OCI-LY7 (cell line): Measurements from ENCODE around the gene PROSER2. TPM values are rescaled to one million over a fixed set of nuclear protein-coding genes. Genes with fewer than 3 reads are reported as not detected.

Source experiments
- BruUV-seq: library from RNA; stranded (reverse); fragments of 400-500 nt; replicated peaks from 2 replicates; lab custom pipeline; 2021; lab: Mats Ljungman, UMichigan
- CTCF ChIA-PET: fragments of 300-600 bp; sonication (Branson Sonifier 250); formaldehyde crosslinking; loops from one replicate; lab custom pipeline; 2022; ENCODE audit warnings: antibody characterized with exemption; ENCODE audit not compliant: unreplicated experiment; lab: Charles Lee
- POLR2A ChIA-PET: fragments of 300-600 bp; sonication (Branson Sonifier 250); formaldehyde crosslinking; loops from one replicate; lab custom pipeline; 2022; ENCODE audit warnings: antibody characterized with exemption; lab: Charles Lee
- DNase-seq: peaks from one replicate; pipeline ENCODE4 v3.0.0-alpha.2; 2015; ENCODE audit warnings: low spot score
- H2AFZ ChIP-seq: fragments of 200-600 bp; sonication (generic), shearing (Covaris generic); 2 replicates; pipeline ENCODE4 v1.6.1; 2014; ENCODE audit warnings: mild to moderate bottlenecking, antibody characterized with exemption, low read length, moderate library complexity
- H3K27ac ChIP-seq: fragments of 200-600 bp; sonication (generic); 2 replicates; pipeline ENCODE4 v1.5.1; 2014; ENCODE audit warnings: mixed run types, low read depth, mild to moderate bottlenecking, moderate library complexity, low read length, inconsistent platforms; ENCODE audit not compliant: poor library complexity, severe bottlenecking
- H3K36me3 ChIP-seq: fragments of 200-600 bp; sonication (generic); 2 replicates; pipeline ENCODE4 v1.6.1; 2014; ENCODE audit warnings: mild to moderate bottlenecking, antibody characterized with exemption, low read length, moderate library complexity, mixed read lengths; ENCODE audit not compliant: insufficient read depth
- H3K4me1 ChIP-seq: fragments of 200-600 bp; sonication (generic); 2 replicates; pipeline ENCODE4 v1.5.1; 2014; ENCODE audit warnings: mild to moderate bottlenecking, low read length; ENCODE audit not compliant: insufficient read depth, poor library complexity, severe bottlenecking
- H3K4me2 ChIP-seq: fragments of 200-600 bp; sonication (generic); 2 replicates; pipeline ENCODE4 v1.6.1; 2014; ENCODE audit warnings: mild to moderate bottlenecking, low read length
- H3K4me3 ChIP-seq: fragments of 200-600 bp; sonication (generic); 2 replicates; pipeline ENCODE4 v1.5.1; 2014; ENCODE audit warnings: mild to moderate bottlenecking, low read depth, low read length; ENCODE audit not compliant: poor library complexity, severe bottlenecking
- H3K79me2 ChIP-seq: fragments of 200-600 bp; sonication (generic); 2 replicates; pipeline ENCODE4 v1.6.1; 2016; ENCODE audit warnings: low read depth, mild to moderate bottlenecking, low read length, moderate library complexity, mixed read lengths; ENCODE audit not compliant: insufficient read depth
- H3K9me2 ChIP-seq: fragments of 200-600 bp; sonication (generic); 2 replicates; pipeline ENCODE4 v1.6.1; 2016; ENCODE audit warnings: mild to moderate bottlenecking, low read length, mixed read lengths; ENCODE audit not compliant: insufficient read depth
- H3K9me3 ChIP-seq: fragments of 200-600 bp; sonication (generic); 2 replicates; pipeline ENCODE4 v1.6.1; 2014; ENCODE audit warnings: mild to moderate bottlenecking, mixed run types, low read length, mixed read lengths
- H4K20me1 ChIP-seq: fragments of 200-600 bp; sonication (generic); 2 replicates; pipeline ENCODE4 v1.6.1; 2014; ENCODE audit warnings: mild to moderate bottlenecking, antibody characterized with exemption, low read length, moderate library complexity, mixed read lengths; ENCODE audit not compliant: insufficient read depth
- EZH2phosphoT487 ChIP-seq: fragments of 200-600 bp; sonication (generic); IDR thresholded peaks from 2 replicates; pipeline ENCODE4 v1.6.1; 2018; ENCODE audit warnings: low read depth, borderline replicate concordance, mild to moderate bottlenecking, mixed run types, antibody characterized with exemption, low read length, moderate library complexity, mixed read lengths
- intact Hi-C: fragments of 100-400 bp; cut with micrococcal nuclease; formaldehyde crosslinking; loops from one replicate; pipeline ENCODE4 v1.10.0; 2022; ENCODE audit not compliant: unreplicated experiment
- total RNA-seq, 2 experiments: library from RNA; depleted of rRNA in 1 of 2; stranded (reverse); fragments of >200 nt in 1 of 2; shearing (Covaris generic) in 1 of 2; gene quantifications; 2 replicates each; pipeline ENCODE4 v1.2.3, GENCODE V29; 2014 to 2022
- TF ChIP-seq, protein P1 (sequence below): fragments of 200-600 bp; sonication (generic); conservative IDR thresholded peaks from 2 replicates; pipeline ENCODE4 v1.5.1; 2014; ENCODE audit warnings: mild to moderate bottlenecking, antibody characterized with exemption, low read length, moderate library complexity, mixed read lengths

The PROSER2 gene
- total RNA-seq, 2 experiments from 2014 or later, result not detected

DNA sequence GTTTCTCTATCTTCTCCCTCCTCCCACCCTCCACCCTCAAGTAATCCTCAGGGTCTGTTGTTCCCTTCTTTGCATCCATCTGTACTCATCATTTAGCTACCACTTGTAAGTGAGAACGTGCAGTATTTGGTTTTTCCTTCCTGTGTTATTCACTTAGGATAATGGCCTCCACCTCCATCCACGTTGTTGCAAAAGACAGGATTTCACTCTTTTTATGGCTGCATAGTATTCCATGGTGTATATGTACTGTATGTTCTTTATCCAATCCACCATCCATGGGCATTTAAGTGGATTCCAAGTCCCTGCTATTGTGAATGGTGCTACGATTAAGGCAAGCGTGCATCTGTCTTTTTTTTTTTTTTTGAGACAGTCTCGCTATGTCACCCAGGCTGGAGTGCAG, 72.4 kb downstream of the PROSER2 start:
- intact Hi-C loops, result no loop called here
- H4K20me1 ChIP-seq, result no peaks in the 10 kb centered on the region
- no peaks in the 10 kb centered on the region for H3K79me2 ChIP-seq
- no peak overlapping the region for H2AFZ ChIP-seq
- BruUV-seq, result no TSS peak
- no peaks in the 10 kb centered on the region for H3K4me1 ChIP-seq
- ChIA-PET POLR2A (interaction anchor here (0.7 kb wide), 1 partner anchor 100 kb away, joined by 5 read pairs; no protein-coding TSS in a partner anchor), CTCF (no interaction called here)
- H3K9me3 ChIP-seq, result no peaks in the 10 kb centered on the region
- no peak overlapping the region for H3K4me3 ChIP-seq
- H3K4me2 ChIP-seq, result no peak overlapping the region
- H3K36me3 ChIP-seq, result no peaks in the 10 kb centered on the region
- H3K9me2 ChIP-seq, result no peaks in the 10 kb centered on the region
- H3K27ac ChIP-seq, result no peak overlapping the region
- no peak for DNase-seq
- no peak for TF ChIP-seq EZH2phosphoT487
- TF ChIP-seq, protein P1, sequence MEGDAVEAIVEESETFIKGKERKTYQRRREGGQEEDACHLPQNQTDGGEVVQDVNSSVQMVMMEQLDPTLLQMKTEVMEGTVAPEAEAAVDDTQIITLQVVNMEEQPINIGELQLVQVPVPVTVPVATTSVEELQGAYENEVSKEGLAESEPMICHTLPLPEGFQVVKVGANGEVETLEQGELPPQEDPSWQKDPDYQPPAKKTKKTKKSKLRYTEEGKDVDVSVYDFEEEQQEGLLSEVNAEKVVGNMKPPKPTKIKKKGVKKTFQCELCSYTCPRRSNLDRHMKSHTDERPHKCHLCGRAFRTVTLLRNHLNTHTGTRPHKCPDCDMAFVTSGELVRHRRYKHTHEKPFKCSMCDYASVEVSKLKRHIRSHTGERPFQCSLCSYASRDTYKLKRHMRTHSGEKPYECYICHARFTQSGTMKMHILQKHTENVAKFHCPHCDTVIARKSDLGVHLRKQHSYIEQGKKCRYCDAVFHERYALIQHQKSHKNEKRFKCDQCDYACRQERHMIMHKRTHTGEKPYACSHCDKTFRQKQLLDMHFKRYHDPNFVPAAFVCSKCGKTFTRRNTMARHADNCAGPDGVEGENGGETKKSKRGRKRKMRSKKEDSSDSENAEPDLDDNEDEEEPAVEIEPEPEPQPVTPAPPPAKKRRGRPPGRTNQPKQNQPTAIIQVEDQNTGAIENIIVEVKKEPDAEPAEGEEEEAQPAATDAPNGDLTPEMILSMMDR, result no peak

DNA sequence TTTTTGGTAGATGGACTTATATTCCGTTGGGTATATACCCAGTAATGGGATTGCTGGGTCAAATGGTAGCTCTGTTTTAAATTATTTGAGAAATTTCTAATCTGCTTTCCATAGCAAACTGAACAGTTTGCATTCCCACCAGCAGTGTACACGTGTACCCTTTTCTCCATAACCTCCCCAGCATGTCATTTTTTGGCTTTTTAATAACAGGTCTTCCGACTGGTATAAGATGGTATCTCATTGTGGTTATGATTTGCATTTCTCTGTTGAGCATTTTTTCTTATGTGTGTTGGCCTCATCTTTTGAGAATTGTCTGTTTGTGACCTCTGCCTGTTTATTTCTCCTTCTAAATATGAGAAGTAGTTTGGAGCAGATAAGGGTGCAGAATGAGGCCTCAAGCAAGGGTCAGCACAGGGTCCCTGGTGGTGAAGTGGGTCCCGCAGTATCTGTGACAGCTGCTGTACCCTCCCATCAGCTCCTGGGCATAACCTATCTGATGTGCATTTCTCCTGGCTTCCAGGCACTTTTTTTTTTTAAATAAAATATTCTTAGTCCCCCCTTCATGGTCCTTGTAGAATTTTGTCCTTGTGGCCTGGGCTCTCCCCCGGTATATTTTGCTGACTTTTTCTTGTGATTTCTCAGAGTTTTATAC, 73.5 kb downstream of the PROSER2 start:
- intact Hi-C loops, result no loop called here
- no peaks in the 10 kb centered on the region for H3K9me2 ChIP-seq
- POLR2A ChIA-PET, result no interaction called here
- no peak overlapping the region for H3K27ac ChIP-seq
- no peak overlapping the region for H3K4me3 ChIP-seq
- no peaks in the 10 kb centered on the region for H4K20me1 ChIP-seq
- TF ChIP-seq, protein P1, result no peak
- no peak for TF ChIP-seq EZH2phosphoT487
- CTCF ChIA-PET, result no interaction called here
- no peaks in the 10 kb centered on the region for H3K9me3 ChIP-seq
- H2AFZ ChIP-seq, result no peak overlapping the region
- no peaks in the 10 kb centered on the region for H3K79me2 ChIP-seq
- no peaks in the 10 kb centered on the region for H3K4me1 ChIP-seq
- BruUV-seq, result no TSS peak
- no peak overlapping the region for H3K4me2 ChIP-seq
- no peaks in the 10 kb centered on the region for H3K36me3 ChIP-seq
- no peak for DNase-seq

DNA sequence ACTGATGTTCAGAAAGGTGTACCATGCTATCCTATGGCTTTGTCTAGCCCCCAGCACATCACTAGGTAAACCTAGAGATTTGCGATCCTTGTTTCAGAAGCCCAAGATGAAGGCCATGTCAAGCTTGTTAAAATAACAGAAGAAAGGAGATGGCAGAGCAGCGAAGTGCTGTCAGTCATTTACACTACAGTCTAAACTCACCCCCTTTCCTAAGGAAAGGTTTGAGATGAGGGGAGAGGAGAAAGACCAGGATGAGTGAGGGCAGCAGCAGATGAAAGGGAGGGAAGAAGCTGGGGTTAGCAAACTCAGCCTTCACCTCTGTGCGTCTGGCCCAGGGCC, 74.8 kb downstream of the PROSER2 start:
- no TSS peak for BruUV-seq
- CTCF ChIA-PET, result interaction anchor here (0.6 kb wide), 1 partner anchor 114 kb away, joined by 6 read pairs; no protein-coding TSS in a partner anchor
- no peaks in the 10 kb centered on the region for H4K20me1 ChIP-seq
- H3K9me2 ChIP-seq, result no peaks in the 10 kb centered on the region
- H3K79me2 ChIP-seq, result no peaks in the 10 kb centered on the region
- no peaks in the 10 kb centered on the region for H3K4me1 ChIP-seq
- no peak for TF ChIP-seq EZH2phosphoT487
- TF ChIP-seq, protein P1, result no peak
- POLR2A ChIA-PET, result interaction anchor here (0.9 kb wide), 1 partner anchor 556 kb away, joined by 3 read pairs; no protein-coding TSS in a partner anchor
- H3K27ac ChIP-seq, result no peak overlapping the region
- H3K36me3 ChIP-seq, result no peaks in the 10 kb centered on the region
- no peaks in the 10 kb centered on the region for H3K9me3 ChIP-seq
- DNase-seq, result no peak
- no peak overlapping the region for H3K4me3 ChIP-seq
- H3K4me2 ChIP-seq, result no peak overlapping the region
- intact Hi-C loops, result no loop called here
- H2AFZ ChIP-seq, result no peak overlapping the region
